ENCODE measurements around the gene LBX2.

- TF ChIP-seq CTCF (IDR thresholded peaks at IDR 0.05 in 4 of 5, conservative IDR thresholded peaks at IDR 0.05 in 1 of 5) = no peak
- TF ChIP-seq POLR2A (IDR thresholded peaks at IDR 0.05) = no peak
Measured at GRCh38 chr2:74548285-74548899, 49.0 kb upstream of the LBX2 start.
